K562 (cell line): ENCODE results near the gene PACC1. TPM values are rescaled to one million over a fixed set of nuclear protein-coding genes. Genes with fewer than 3 reads are reported as not detected.

ENCODE experiments used
- ATAC-seq: fragments of 200-7000 bp; cut with Tn5 transposase; 3 replicates; pipeline ENCODE4 v1.9.1; 2020; ENCODE audit warnings: moderate library complexity
- BruUV-seq: library from RNA; stranded (reverse); fragments of 400-500 nt; replicated peaks from 2 replicates; lab custom pipeline; 2021; lab: Mats Ljungman, UMichigan
- CTCF ChIA-PET: fragments of 300-600 bp; formaldehyde crosslinking; extraction: SDS; loops from one replicate; lab custom pipeline; 2021; ENCODE audit warnings: low intra/inter-chr PET ratio; lab: Yijun Ruan, JAX
- POLR2A ChIA-PET: fragments of 300-600, 350-650 bp; sonication (Branson Sonifier 250); formaldehyde crosslinking; extraction: SDS; loops from one replicate; lab custom pipeline; 2021; ENCODE audit warnings: antibody characterized with exemption, inconsistent platforms; lab: Yijun Ruan, JAX
- DNase-seq, 4 experiments: peaks; one replicate each; pipeline versions ENCODE4 v3.0.0 to v3.0.0-alpha.2; 2011 to 2018; ENCODE audit warnings: low spot score in 3 of 4, mixed read lengths in 3 of 4; ENCODE audit errors: extremely low read depth in 1 of 4
- FAIRE-seq: peaks from 2 replicates; lab custom pipeline; 2011; peaks lifted over from hg19 to GRCh38; lab: Jason Lieb, UNC
- H2AFZ ChIP-seq: 2 replicates; pipeline ENCODE4 v1.6.0; 2011; ENCODE audit warnings: low read depth, low read length, control low read depth, inconsistent platforms
- H3K27ac ChIP-seq: fragments of 200-600 bp; 3 replicates; pipeline ENCODE4 v1.8.0; 2011; ENCODE audit warnings: low read depth, mild to moderate bottlenecking, control low read depth, inconsistent platforms, low read length, moderate library complexity, mixed read lengths; ENCODE audit errors: extremely low read depth
- H3K27me3 ChIP-seq, 2 experiments: fragments of 300-600 bp in 1 of 2; 2 replicates in 1 of 2; 3 replicates in 1 of 2; pipeline versions ENCODE4 v1.6.0 to v1.8.0; 2011; ENCODE audit warnings: inconsistent platforms in 2 of 2, low read length in 2 of 2, mild to moderate bottlenecking in 1 of 2, mixed read lengths in 1 of 2, moderate library complexity in 1 of 2; ENCODE audit not compliant: control insufficient read depth in 2 of 2, insufficient read depth in 2 of 2
- H3K36me3 ChIP-seq: fragments of 300-600 bp; 3 replicates; pipeline ENCODE4 v1.8.0; 2011; ENCODE audit warnings: mild to moderate bottlenecking, low read length, inconsistent platforms; ENCODE audit not compliant: control insufficient read depth, insufficient read depth
- H3K4me1 ChIP-seq, 2 experiments: fragments of 200-600 bp in 1 of 2; replicated peaks in 1 of 2; 2 replicates in 1 of 2; 3 replicates in 1 of 2; pipeline versions ENCODE4 v1.5.1 to v1.8.0; 2011; ENCODE audit warnings: inconsistent platforms in 2 of 2, low read length in 2 of 2, mild to moderate bottlenecking in 1 of 2, mixed read lengths in 1 of 2, moderate library complexity in 1 of 2; ENCODE audit not compliant: control insufficient read depth in 2 of 2, insufficient read depth in 2 of 2
- H3K4me2 ChIP-seq: 2 replicates; pipeline ENCODE4 v1.6.1; 2011; ENCODE audit warnings: low read length, control low read depth, inconsistent platforms, mixed read lengths; ENCODE audit not compliant: insufficient read depth
- H3K4me3 ChIP-seq: fragments of 200-600 bp; sonication (generic), shearing (Covaris generic); 2 replicates; pipeline ENCODE4 v1.5.1; 2016; ENCODE audit warnings: control low read depth, inconsistent platforms
- H3K79me2 ChIP-seq: fragments of 200-600 bp; 3 replicates; pipeline ENCODE4 v1.8.0; 2011; ENCODE audit warnings: low read length, inconsistent platforms; ENCODE audit not compliant: control insufficient read depth, insufficient read depth
- H3K9ac ChIP-seq, 2 experiments: 2 replicates each; pipeline versions ENCODE4 v1.6.0 to v1.6.1; 2011; ENCODE audit warnings: low read depth in 2 of 2, low read length in 2 of 2, control low read depth in 1 of 2, inconsistent platforms in 1 of 2, mild to moderate bottlenecking in 1 of 2, mixed read lengths in 1 of 2; ENCODE audit not compliant: insufficient read depth in 1 of 2
- H3K9me1 ChIP-seq: one replicate; pipeline ENCODE4 v1.6.0; 2011; ENCODE audit warnings: inconsistent platforms, mild to moderate bottlenecking, low read length, moderate library complexity; ENCODE audit not compliant: control insufficient read depth, insufficient read depth
- H3K9me3 ChIP-seq: replicated peaks from 2 replicates; pipeline ENCODE4 v1.5.1; 2011; ENCODE audit warnings: low read depth, low read length, inconsistent platforms; ENCODE audit not compliant: control insufficient read depth, insufficient read depth
- H4K20me1 ChIP-seq: replicated peaks from 2 replicates; pipeline ENCODE4 v1.6.1; 2011; ENCODE audit warnings: low read length, inconsistent platforms, mixed read lengths; ENCODE audit not compliant: control insufficient read depth, insufficient read depth
- MEIS2 ChIP-seq: fragments of 450-650 bp; IDR thresholded peaks from 2 replicates; pipeline ENCODE4 v1.6.1; 2014; ENCODE audit warnings: mild to moderate bottlenecking; ENCODE audit not compliant: partially characterized antibody
- WGBS: fragments of 100-300 bp; shearing (Covaris generic); methylation state at CpG from one replicate; pipeline ENCODE4 v1.1.6; 2016; ENCODE audit warnings: low coverage, mixed read lengths; ENCODE audit not compliant: insufficient coverage; ENCODE audit errors: missing lambda C conversion rate; 5-methylcytosine and 5-hydroxymethylcytosine counted together
- in situ Hi-C: fragments of 300-500 bp; cut with MboI; formaldehyde crosslinking; loops from 4 replicates; pipeline ENCODE4 v1.15.0; 2018; ENCODE audit warnings: inconsistent platforms, mixed read lengths
- intact Hi-C: fragments of 100-400 bp; cut with micrococcal nuclease; formaldehyde crosslinking; loops from 2 replicates; pipeline ENCODE4 v1.14.2; 2022
- polyA plus RNA-seq, 8 experiments: library from polyadenylated mRNA; depleted of rRNA in 4 of 8; stranded (reverse) in 5 of 8; unstranded in 3 of 8; fragments of >200 nt; fragmentation: Nextera tagmentation in 2 of 8; fragmentation: Illumina TruSeq in 1 of 8; extraction: Ambion mirVana in 2 of 8; extraction: Trizol in 1 of 8; gene quantifications; 2 replicates each; pipeline versions ENCODE4 v1.2.1 to v1.2.3, GENCODE V29; 2011 to 2014; ENCODE audit warnings: inconsistent platforms in 1 of 8, missing spikeins in 1 of 8
- total RNA-seq, 7 experiments: library from RNA; depleted of rRNA in 6 of 7; stranded (reverse); fragments of >200 nt in 6 of 7; fragmentation: Illumina TruSeq in 2 of 7; extraction: Trizol in 2 of 7; gene quantifications; 2 replicates each; pipeline versions ENCODE4 v1.2.1 to v1.2.3, GENCODE V29; 2011 to 2021; ENCODE audit warnings: low replicate concordance in 1 of 7
- TF ChIP-seq, protein P1 (sequence below), 2 experiments: IDR thresholded peaks in 1 of 2; conservative IDR thresholded peaks in 1 of 2; 2 replicates each; pipeline ENCODE4 v1.6.1; 2016; ENCODE audit warnings: low read depth in 2 of 2, mild to moderate bottlenecking in 1 of 2, missing compliant biosample characterization in 1 of 2, missing genetic modification characterization in 1 of 2, moderate library complexity in 1 of 2
- TF ChIP-seq, protein P2 (sequence below): fragments of 250-450 bp; sonication (Bioruptor Pico); IDR thresholded peaks from 2 replicates; pipeline ENCODE4 v1.4.0; 2020

Gene PACC1
- total and polyA plus RNA-seq, 9 of the 15 experiments (the other 6 are each of a cell fraction or from before 2014, with no cell fraction given), result 7.1 to 19.3 (median 14.9) TPM

DNA sequence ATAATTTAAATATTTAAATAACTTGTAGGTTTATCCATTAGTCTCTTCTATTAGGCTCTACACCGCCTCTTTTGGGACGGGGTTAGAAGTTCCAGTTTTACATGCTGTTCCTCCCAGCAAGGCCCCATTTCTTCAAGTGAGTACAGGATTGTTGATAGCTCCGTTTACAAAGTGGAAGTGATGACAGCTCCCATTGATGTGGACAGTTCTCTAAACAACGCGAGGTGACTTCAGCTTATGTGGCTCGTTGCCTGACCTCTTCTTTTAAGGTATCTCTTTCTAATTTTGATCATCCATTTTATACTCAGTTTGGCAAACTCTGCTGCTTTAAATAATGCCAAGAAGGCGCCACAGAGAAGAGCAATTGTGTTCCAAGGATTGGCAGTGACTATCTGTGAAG lies 49.7 kb downstream of the PACC1 start:
- no peaks in the 10 kb centered on the region for H3K79me2 ChIP-seq
- FAIRE-seq, result no peak
- peaks cover 3% of the 10 kb centered on the region; the same call in 1 of the 2 replicates for H3K9me3 ChIP-seq
- in situ Hi-C loops, result loop anchor here (25.0 kb wide), 1 partner anchor 678 kb away; the partner anchor contains the start of gene NEK2
- no peak overlapping the region for H3K4me3 ChIP-seq
- no peaks in the 10 kb centered on the region for H3K9me1 ChIP-seq
- no peaks in the 10 kb centered on the region for H4K20me1 ChIP-seq
- peaks cover 76% of the 10 kb centered on the region for H3K36me3 ChIP-seq
- BruUV-seq, result no TSS peak
- 77% methylated on average over 7 of the region's 7 CpGs for WGBS
- no peak for DNase-seq
- intact Hi-C loops, result loop anchor here (5.0 kb wide), 2 partner anchors 92 to 683 kb away; no protein-coding TSS in a partner anchor
- H3K4me2 ChIP-seq, result no peak overlapping the region
- no peak overlapping the region for H3K9ac ChIP-seq
- no peak overlapping the region for H3K27ac ChIP-seq
- ATAC-seq, result no peak
- H3K27me3 ChIP-seq, result no peaks in the 10 kb centered on the region
- POLR2A ChIA-PET, result interaction anchor here (0.6 to 1.8 kb wide), 5 partner anchors 9 to 601 kb away, joined by 3 to 8 read pairs (median 4); partner anchors contain the start of genes ATF3, DTL and INTS7
- no peak overlapping the region for H2AFZ ChIP-seq
- CTCF ChIA-PET, result no interaction called here
- TF ChIP-seq, protein P1, sequence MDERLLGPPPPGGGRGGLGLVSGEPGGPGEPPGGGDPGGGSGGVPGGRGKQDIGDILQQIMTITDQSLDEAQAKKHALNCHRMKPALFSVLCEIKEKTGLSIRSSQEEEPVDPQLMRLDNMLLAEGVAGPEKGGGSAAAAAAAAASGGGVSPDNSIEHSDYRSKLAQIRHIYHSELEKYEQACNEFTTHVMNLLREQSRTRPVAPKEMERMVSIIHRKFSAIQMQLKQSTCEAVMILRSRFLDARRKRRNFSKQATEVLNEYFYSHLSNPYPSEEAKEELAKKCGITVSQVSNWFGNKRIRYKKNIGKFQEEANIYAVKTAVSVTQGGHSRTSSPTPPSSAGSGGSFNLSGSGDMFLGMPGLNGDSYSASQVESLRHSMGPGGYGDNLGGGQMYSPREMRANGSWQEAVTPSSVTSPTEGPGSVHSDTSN (CRISPR knock-in tag; IDR thresholded peaks at IDR 0.05; ENCODE audit: low read depth), result no peak
- TF ChIP-seq, protein P1 (tag; conservative IDR thresholded peaks at IDR 0.05; ENCODE audit: low read depth), result peak; percentile 64
- TF ChIP-seq MEIS2, result peak; percentile 66
- TF ChIP-seq, protein P2, sequence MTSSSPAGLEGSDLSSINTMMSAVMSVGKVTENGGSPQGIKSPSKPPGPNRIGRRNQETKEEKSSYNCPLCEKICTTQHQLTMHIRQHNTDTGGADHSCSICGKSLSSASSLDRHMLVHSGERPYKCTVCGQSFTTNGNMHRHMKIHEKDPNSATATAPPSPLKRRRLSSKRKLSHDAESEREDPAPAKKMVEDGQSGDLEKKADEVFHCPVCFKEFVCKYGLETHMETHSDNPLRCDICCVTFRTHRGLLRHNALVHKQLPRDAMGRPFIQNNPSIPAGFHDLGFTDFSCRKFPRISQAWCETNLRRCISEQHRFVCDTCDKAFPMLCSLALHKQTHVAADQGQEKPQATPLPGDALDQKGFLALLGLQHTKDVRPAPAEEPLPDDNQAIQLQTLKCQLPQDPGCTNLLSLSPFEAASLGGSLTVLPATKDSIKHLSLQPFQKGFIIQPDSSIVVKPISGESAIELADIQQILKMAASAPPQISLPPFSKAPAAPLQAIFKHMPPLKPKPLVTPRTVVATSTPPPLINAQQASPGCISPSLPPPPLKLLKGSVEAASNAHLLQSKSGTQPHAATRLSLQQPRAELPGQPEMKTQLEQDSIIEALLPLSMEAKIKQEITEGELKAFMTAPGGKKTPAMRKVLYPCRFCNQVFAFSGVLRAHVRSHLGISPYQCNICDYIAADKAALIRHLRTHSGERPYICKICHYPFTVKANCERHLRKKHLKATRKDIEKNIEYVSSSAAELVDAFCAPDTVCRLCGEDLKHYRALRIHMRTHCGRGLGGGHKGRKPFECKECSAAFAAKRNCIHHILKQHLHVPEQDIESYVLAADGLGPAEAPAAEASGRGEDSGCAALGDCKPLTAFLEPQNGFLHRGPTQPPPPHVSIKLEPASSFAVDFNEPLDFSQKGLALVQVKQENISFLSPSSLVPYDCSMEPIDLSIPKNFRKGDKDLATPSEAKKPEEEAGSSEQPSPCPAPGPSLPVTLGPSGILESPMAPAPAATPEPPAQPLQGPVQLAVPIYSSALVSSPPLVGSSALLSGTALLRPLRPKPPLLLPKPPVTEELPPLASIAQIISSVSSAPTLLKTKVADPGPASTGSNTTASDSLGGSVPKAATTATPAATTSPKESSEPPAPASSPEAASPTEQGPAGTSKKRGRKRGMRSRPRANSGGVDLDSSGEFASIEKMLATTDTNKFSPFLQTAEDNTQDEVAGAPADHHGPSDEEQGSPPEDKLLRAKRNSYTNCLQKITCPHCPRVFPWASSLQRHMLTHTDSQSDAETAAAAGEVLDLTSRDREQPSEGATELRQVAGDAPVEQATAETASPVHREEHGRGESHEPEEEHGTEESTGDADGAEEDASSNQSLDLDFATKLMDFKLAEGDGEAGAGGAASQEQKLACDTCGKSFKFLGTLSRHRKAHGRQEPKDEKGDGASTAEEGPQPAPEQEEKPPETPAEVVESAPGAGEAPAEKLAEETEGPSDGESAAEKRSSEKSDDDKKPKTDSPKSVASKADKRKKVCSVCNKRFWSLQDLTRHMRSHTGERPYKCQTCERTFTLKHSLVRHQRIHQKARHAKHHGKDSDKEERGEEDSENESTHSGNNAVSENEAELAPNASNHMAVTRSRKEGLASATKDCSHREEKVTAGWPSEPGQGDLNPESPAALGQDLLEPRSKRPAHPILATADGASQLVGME (CRISPR knock-in tag), result no peak
- H3K4me1 ChIP-seq, result no peaks in the 10 kb centered on the region
